ENCODE measurements around the gene ANKLE1.
"Not testable (repeated sequence)": the region's sequence is repeated elsewhere in the genome, so short reads cannot be mapped to it uniquely, and the experiment has no call there.

The ANKLE1 gene

DNA sequence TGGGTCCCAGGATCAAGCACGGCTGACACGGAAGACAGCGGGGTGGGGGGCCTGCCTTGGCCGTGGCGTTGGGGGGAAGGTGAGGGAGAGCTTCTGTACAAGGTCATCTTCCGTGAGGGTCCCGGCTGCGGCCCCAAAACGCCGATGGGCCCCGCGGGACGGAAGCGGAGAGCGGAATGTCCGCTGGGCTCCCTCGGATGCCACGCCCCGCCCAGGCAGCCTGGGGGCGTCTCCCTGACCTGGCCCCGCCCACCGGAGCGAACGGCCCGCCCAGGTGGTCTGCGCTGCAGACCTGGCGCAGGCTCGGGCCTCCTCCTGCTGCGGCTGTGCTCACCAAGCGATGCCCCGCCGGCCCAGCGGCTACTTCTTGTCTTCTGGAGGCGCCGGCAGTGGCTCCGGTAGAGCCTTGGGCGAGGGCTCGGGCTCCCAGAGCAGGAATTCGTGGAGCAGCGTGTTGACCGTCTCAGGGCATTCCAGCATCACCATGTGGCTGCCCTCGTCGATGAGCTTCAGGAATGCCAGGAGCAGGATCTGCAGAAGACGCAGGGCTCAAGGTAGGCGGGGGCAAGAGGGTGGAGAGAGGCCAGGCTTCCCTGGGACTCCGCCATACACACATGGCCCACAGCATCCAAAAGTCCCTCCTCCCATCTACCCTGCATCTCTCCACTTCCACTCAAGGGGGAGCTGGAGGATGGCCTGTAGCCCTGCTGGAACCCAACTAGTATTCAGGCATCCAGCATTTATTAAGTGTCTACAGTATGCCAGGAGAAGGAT is 10.8 kb downstream of the ANKLE1 start:
- H3K4me3 ChIP-seq (ENCODE audit: severe bottlenecking) = peak overlapping the region; percentile 38
- H3K27ac ChIP-seq (ENCODE audit: poor library complexity, severe bottlenecking) = peak overlapping the region; percentile 55
- TF ChIP-seq, protein P1, sequence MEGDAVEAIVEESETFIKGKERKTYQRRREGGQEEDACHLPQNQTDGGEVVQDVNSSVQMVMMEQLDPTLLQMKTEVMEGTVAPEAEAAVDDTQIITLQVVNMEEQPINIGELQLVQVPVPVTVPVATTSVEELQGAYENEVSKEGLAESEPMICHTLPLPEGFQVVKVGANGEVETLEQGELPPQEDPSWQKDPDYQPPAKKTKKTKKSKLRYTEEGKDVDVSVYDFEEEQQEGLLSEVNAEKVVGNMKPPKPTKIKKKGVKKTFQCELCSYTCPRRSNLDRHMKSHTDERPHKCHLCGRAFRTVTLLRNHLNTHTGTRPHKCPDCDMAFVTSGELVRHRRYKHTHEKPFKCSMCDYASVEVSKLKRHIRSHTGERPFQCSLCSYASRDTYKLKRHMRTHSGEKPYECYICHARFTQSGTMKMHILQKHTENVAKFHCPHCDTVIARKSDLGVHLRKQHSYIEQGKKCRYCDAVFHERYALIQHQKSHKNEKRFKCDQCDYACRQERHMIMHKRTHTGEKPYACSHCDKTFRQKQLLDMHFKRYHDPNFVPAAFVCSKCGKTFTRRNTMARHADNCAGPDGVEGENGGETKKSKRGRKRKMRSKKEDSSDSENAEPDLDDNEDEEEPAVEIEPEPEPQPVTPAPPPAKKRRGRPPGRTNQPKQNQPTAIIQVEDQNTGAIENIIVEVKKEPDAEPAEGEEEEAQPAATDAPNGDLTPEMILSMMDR (IDR thresholded peaks at IDR 0.05; ENCODE audit: poor library complexity, severe bottlenecking) = peak; percentile 88
- ATAC-seq (ENCODE audit: low read depth) (peak; percentile 87), DNase-seq (ENCODE audit: low spot score) (peak; percentile 90)
- peaks cover 7% of the 10 kb centered on the region for H3K4me1 ChIP-seq (ENCODE audit: insufficient read depth, poor library complexity, severe bottlenecking)
- H3K9me3 ChIP-seq (ENCODE audit: severe bottlenecking) = no peaks in the 10 kb centered on the region
- peaks cover 9% of the 10 kb centered on the region for H3K36me3 ChIP-seq (ENCODE audit: low read depth)
- H3K27me3 ChIP-seq (ENCODE audit: insufficient read depth, poor library complexity, severe bottlenecking) = no peaks in the 10 kb centered on the region

DNA sequence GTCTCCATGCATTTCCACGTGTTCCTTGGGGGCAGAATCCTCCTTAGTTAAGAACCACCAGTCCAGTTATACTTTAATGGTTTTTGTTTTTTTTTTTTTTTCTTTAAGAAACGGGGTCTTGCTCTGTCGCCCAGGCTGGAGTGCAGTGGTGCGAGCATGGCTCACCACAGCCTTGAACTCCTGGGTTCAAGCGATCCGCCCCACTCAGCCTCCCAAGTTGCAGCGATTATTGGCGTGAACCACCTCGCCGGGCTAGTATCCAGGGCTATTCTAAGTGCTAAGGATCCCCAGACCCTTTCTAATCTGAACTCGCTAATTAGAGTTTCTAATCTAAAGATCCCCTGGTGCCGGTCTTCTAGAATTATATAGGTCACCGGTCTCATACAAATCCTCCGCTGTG is 11.9 kb downstream of the ANKLE1 start:
- H3K9me3 ChIP-seq (ENCODE audit: severe bottlenecking) = no peaks in the 10 kb centered on the region
- H3K4me1 ChIP-seq (ENCODE audit: insufficient read depth, poor library complexity, severe bottlenecking) = peaks cover 7% of the 10 kb centered on the region
- peak overlapping the region; percentile 55 for H3K27ac ChIP-seq (ENCODE audit: poor library complexity, severe bottlenecking)
- DNase-seq (ENCODE audit: low spot score) (no peak), ATAC-seq (ENCODE audit: low read depth) (no peak)
- no peak overlapping the region for H3K4me3 ChIP-seq (ENCODE audit: severe bottlenecking)
- H3K36me3 ChIP-seq (ENCODE audit: low read depth) = peaks cover 17% of the 10 kb centered on the region
- TF ChIP-seq, protein P1 (IDR thresholded peaks at IDR 0.05; ENCODE audit: poor library complexity, severe bottlenecking) = no peak
- H3K27me3 ChIP-seq (ENCODE audit: insufficient read depth, poor library complexity, severe bottlenecking) = no peaks in the 10 kb centered on the region

DNA sequence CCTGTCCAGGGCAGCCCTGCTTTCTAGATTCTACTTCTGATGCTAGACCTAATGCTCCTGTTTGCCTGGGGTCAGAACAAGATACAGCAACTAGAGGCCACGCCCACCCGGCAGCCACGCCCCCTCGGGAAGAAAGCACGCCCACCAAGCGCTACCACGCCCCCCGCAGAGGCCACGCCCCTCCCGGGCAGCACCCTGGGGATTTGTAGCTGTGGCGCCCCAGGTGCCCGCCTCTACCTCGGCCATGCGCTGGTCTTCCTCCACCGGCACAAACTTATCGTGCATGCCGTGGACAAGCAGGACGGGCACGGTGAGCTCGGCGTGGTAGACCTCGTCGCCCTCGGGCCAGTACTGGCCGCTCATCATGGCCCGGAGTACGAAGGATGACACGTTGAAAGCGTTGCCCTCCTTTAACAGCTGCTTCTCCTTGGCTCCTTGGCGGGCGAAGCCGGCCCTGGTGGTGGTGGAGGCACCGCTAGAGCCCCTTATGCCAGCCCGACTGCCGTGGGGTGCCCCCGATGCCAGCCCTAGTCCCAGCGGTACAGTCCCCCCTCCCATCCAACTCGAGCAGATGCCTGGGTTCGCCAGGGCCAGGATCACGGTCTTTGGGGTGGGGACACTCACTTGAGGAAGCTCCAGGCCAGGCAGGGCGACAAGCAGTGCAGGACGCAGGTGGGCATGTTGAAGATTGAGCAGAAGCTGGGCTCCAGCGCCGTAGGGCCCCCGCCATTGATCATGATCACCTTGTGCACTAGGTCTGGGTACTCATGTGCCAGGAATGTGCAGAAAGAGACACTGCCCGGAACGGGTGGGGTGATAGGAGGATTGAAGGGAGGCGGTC is 12.6 kb downstream of the ANKLE1 start:
- no peak overlapping the region for H3K27ac ChIP-seq (ENCODE audit: poor library complexity, severe bottlenecking)
- DNase-seq (ENCODE audit: low spot score) (no peak), ATAC-seq (ENCODE audit: low read depth) (no peak)

DNA sequence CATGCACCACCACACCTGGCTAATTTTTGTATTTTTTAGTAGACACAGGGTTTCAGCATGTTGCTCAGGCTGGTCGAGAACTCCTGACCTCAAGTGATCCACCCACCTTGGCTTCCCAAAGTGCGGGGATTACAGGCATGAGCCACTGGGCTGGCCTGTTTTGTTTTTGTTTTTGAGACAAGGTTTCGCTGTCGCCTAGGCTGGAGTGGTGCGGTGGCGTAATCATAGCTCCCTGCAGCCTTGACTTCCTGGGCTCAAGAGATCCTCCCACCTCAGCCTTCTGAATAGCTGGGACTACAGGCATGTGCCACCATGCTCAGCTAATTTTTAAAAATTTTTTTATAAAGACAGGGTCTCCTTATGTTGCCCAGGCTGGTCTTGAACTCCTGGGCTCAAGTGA is 13.8 kb downstream of the ANKLE1 start:
- not testable (repeated sequence) for ATAC-seq (ENCODE audit: low read depth); H3K9me3 ChIP-seq (ENCODE audit: severe bottlenecking); H3K27me3 ChIP-seq (ENCODE audit: insufficient read depth, poor library complexity, severe bottlenecking); H3K4me3 ChIP-seq (ENCODE audit: severe bottlenecking); H3K4me1 ChIP-seq (ENCODE audit: insufficient read depth, poor library complexity, severe bottlenecking); DNase-seq (ENCODE audit: low spot score)
- H3K36me3 ChIP-seq (ENCODE audit: low read depth) = peaks cover 22% of the 10 kb centered on the region
- peak overlapping the region; percentile 57 for H3K27ac ChIP-seq (ENCODE audit: poor library complexity, severe bottlenecking)

More for the DNA sequence above, 12.6 kb downstream of the ANKLE1 start:
- Histone ChIP-seq H3K9me3 (ENCODE audit: severe bottlenecking) (no peaks in the 10 kb centered on the region), H3K36me3 (ENCODE audit: low read depth) (peaks cover 22% of the 10 kb centered on the region), H3K4me1 (ENCODE audit: insufficient read depth, poor library complexity, severe bottlenecking) (peaks cover 7% of the 10 kb centered on the region), H3K27me3 (ENCODE audit: insufficient read depth, poor library complexity, severe bottlenecking) (no peaks in the 10 kb centered on the region), H3K4me3 (ENCODE audit: severe bottlenecking) (no peak overlapping the region)
- TF ChIP-seq, protein P1 (IDR thresholded peaks at IDR 0.05; ENCODE audit: poor library complexity, severe bottlenecking) = no peak

DNA sequence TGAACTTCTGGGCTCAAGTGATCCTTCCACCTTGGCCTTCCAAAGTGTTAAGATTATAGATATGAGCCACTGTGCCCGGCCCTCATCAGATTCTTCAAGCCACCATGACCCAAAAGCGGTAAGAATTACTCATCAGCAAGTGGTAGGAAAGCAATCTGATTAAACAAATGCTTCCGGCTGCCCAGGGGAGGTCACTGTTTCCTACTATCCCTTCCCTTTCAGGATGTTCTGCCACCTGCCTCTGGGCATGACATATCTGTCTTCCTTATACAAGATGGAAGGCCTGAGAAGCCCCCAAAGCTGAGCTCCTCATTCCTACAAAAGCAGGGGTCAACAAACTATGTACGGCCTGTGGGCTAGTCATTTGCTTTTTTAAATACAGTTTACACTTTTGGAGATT is 14.6 kb downstream of the ANKLE1 start:
- Histone ChIP-seq H3K27ac (ENCODE audit: poor library complexity, severe bottlenecking) (peak overlapping the region; percentile 57), H3K27me3 (ENCODE audit: insufficient read depth, poor library complexity, severe bottlenecking) (no peaks in the 10 kb centered on the region), H3K4me3 (ENCODE audit: severe bottlenecking) (no peak overlapping the region), H3K36me3 (ENCODE audit: low read depth) (peaks cover 22% of the 10 kb centered on the region), H3K9me3 (ENCODE audit: severe bottlenecking) (no peaks in the 10 kb centered on the region), H3K4me1 (ENCODE audit: insufficient read depth, poor library complexity, severe bottlenecking) (peaks cover 7% of the 10 kb centered on the region)
- ATAC-seq (ENCODE audit: low read depth) (peak; percentile 15; the same call in 1 of the 3 replicates), DNase-seq (ENCODE audit: low spot score) (no peak)
- TF ChIP-seq, protein P1 (IDR thresholded peaks at IDR 0.05; ENCODE audit: poor library complexity, severe bottlenecking) = peak; percentile 58
